OCI-LY7 (cell line): Measurements from ENCODE around the gene TREML2. TPM values are rescaled to one million over a fixed set of nuclear protein-coding genes. Genes with fewer than 3 reads are reported as not detected.

Experiments used
- BruUV-seq: library from RNA; stranded (reverse); fragments of 400-500 nt; replicated peaks from 2 replicates; lab custom pipeline; 2021; lab: Mats Ljungman, UMichigan
- CTCF ChIA-PET: fragments of 300-600 bp; sonication (Branson Sonifier 250); formaldehyde crosslinking; loops from one replicate; lab custom pipeline; 2022; ENCODE audit warnings: antibody characterized with exemption; ENCODE audit not compliant: unreplicated experiment; lab: Charles Lee
- POLR2A ChIA-PET: fragments of 300-600 bp; sonication (Branson Sonifier 250); formaldehyde crosslinking; loops from one replicate; lab custom pipeline; 2022; ENCODE audit warnings: antibody characterized with exemption; lab: Charles Lee
- DNase-seq: peaks from one replicate; pipeline ENCODE4 v3.0.0-alpha.2; 2015; ENCODE audit warnings: low spot score
- H2AFZ ChIP-seq: fragments of 200-600 bp; sonication (generic), shearing (Covaris generic); 2 replicates; pipeline ENCODE4 v1.6.1; 2014; ENCODE audit warnings: mild to moderate bottlenecking, antibody characterized with exemption, low read length, moderate library complexity
- H3K27ac ChIP-seq: fragments of 200-600 bp; sonication (generic); 2 replicates; pipeline ENCODE4 v1.5.1; 2014; ENCODE audit warnings: mixed run types, low read depth, mild to moderate bottlenecking, moderate library complexity, low read length, inconsistent platforms; ENCODE audit not compliant: poor library complexity, severe bottlenecking
- H3K36me3 ChIP-seq: fragments of 200-600 bp; sonication (generic); 2 replicates; pipeline ENCODE4 v1.6.1; 2014; ENCODE audit warnings: mild to moderate bottlenecking, antibody characterized with exemption, low read length, moderate library complexity, mixed read lengths; ENCODE audit not compliant: insufficient read depth
- H3K4me1 ChIP-seq: fragments of 200-600 bp; sonication (generic); 2 replicates; pipeline ENCODE4 v1.5.1; 2014; ENCODE audit warnings: mild to moderate bottlenecking, low read length; ENCODE audit not compliant: insufficient read depth, poor library complexity, severe bottlenecking
- H3K4me2 ChIP-seq: fragments of 200-600 bp; sonication (generic); 2 replicates; pipeline ENCODE4 v1.6.1; 2014; ENCODE audit warnings: mild to moderate bottlenecking, low read length
- H3K4me3 ChIP-seq: fragments of 200-600 bp; sonication (generic); 2 replicates; pipeline ENCODE4 v1.5.1; 2014; ENCODE audit warnings: mild to moderate bottlenecking, low read depth, low read length; ENCODE audit not compliant: poor library complexity, severe bottlenecking
- H3K79me2 ChIP-seq: fragments of 200-600 bp; sonication (generic); 2 replicates; pipeline ENCODE4 v1.6.1; 2016; ENCODE audit warnings: low read depth, mild to moderate bottlenecking, low read length, moderate library complexity, mixed read lengths; ENCODE audit not compliant: insufficient read depth
- H3K9me2 ChIP-seq: fragments of 200-600 bp; sonication (generic); 2 replicates; pipeline ENCODE4 v1.6.1; 2016; ENCODE audit warnings: mild to moderate bottlenecking, low read length, mixed read lengths; ENCODE audit not compliant: insufficient read depth
- H3K9me3 ChIP-seq: fragments of 200-600 bp; sonication (generic); 2 replicates; pipeline ENCODE4 v1.6.1; 2014; ENCODE audit warnings: mild to moderate bottlenecking, mixed run types, low read length, mixed read lengths
- H4K20me1 ChIP-seq: fragments of 200-600 bp; sonication (generic); 2 replicates; pipeline ENCODE4 v1.6.1; 2014; ENCODE audit warnings: mild to moderate bottlenecking, antibody characterized with exemption, low read length, moderate library complexity, mixed read lengths; ENCODE audit not compliant: insufficient read depth
- EZH2phosphoT487 ChIP-seq: fragments of 200-600 bp; sonication (generic); IDR thresholded peaks from 2 replicates; pipeline ENCODE4 v1.6.1; 2018; ENCODE audit warnings: low read depth, borderline replicate concordance, mild to moderate bottlenecking, mixed run types, antibody characterized with exemption, low read length, moderate library complexity, mixed read lengths
- intact Hi-C: fragments of 100-400 bp; cut with micrococcal nuclease; formaldehyde crosslinking; loops from one replicate; pipeline ENCODE4 v1.10.0; 2022; ENCODE audit not compliant: unreplicated experiment
- total RNA-seq, 2 experiments: library from RNA; depleted of rRNA in 1 of 2; stranded (reverse); fragments of >200 nt in 1 of 2; shearing (Covaris generic) in 1 of 2; gene quantifications; 2 replicates each; pipeline ENCODE4 v1.2.3, GENCODE V29; 2014 to 2022
- TF ChIP-seq, protein P1 (sequence below): fragments of 200-600 bp; sonication (generic); conservative IDR thresholded peaks from 2 replicates; pipeline ENCODE4 v1.5.1; 2014; ENCODE audit warnings: mild to moderate bottlenecking, antibody characterized with exemption, low read length, moderate library complexity, mixed read lengths

Gene TREML2
- total RNA-seq, 2 experiments from 2014 or later, result 5.5 to 17.4 TPM

GRCh38 chr6:41156001-41156400, 44.9 kb downstream of the TREML2 start:
- Histone ChIP-seq H3K4me2 (no peak overlapping the region), H2AFZ (no peak overlapping the region), H3K9me3 (no peaks in the 10 kb centered on the region), H3K79me2 (no peaks in the 10 kb centered on the region), H3K9me2 (no peaks in the 10 kb centered on the region), H3K36me3 (no peaks in the 10 kb centered on the region), H3K4me3 (no peak overlapping the region), H3K27ac (no peak overlapping the region), H4K20me1 (no peaks in the 10 kb centered on the region), H3K4me1 (no peaks in the 10 kb centered on the region)
- BruUV-seq, result no TSS peak
- TF ChIP-seq, protein P1, sequence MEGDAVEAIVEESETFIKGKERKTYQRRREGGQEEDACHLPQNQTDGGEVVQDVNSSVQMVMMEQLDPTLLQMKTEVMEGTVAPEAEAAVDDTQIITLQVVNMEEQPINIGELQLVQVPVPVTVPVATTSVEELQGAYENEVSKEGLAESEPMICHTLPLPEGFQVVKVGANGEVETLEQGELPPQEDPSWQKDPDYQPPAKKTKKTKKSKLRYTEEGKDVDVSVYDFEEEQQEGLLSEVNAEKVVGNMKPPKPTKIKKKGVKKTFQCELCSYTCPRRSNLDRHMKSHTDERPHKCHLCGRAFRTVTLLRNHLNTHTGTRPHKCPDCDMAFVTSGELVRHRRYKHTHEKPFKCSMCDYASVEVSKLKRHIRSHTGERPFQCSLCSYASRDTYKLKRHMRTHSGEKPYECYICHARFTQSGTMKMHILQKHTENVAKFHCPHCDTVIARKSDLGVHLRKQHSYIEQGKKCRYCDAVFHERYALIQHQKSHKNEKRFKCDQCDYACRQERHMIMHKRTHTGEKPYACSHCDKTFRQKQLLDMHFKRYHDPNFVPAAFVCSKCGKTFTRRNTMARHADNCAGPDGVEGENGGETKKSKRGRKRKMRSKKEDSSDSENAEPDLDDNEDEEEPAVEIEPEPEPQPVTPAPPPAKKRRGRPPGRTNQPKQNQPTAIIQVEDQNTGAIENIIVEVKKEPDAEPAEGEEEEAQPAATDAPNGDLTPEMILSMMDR, result no peak
- no peak for TF ChIP-seq EZH2phosphoT487
- ChIA-PET POLR2A (no interaction called here), CTCF (no interaction called here)
- intact Hi-C loops, result no loop called here
- DNase-seq, result no peak

DNA sequence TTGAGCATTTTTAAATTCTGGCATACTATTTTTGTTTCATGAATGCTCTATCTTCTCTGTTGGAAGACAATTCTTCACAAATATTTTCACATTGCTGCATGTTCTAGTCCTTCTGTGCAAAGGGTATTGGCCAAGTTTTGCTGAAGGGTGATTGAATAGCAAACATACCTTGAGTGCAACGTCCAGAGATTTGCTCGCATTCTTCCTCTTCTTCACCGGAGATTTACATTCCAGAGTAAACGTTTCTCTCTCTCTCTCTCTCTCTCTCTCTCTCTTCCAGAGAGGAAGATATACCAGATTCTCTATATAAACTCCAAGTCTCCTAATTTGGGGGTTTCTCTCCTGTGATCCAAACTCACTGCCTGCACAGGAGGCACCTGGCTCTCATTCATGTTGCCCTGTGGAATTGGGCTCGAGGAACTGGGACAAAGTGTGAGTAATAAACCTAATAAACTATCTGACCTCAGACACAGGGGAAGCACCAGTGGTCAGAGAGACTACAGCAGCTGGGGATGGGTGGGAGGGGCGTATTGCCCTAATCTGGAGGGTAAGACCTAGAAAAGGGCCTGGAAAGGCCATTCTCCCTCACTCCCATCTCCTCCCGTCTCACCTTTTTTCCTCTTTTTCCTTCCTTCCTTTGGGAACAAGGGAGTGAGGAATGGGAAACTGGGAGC, 45.7 kb downstream of the TREML2 start:
- CTCF ChIA-PET, result no interaction called here
- Histone ChIP-seq H3K4me2 (no peak overlapping the region), H3K79me2 (no peaks in the 10 kb centered on the region), H3K27ac (no peak overlapping the region), H2AFZ (no peak overlapping the region), H4K20me1 (no peaks in the 10 kb centered on the region), H3K36me3 (no peaks in the 10 kb centered on the region), H3K9me3 (no peaks in the 10 kb centered on the region), H3K4me1 (no peaks in the 10 kb centered on the region), H3K9me2 (no peaks in the 10 kb centered on the region), H3K4me3 (no peak overlapping the region)
- POLR2A ChIA-PET, result no interaction called here
- DNase-seq, result no peak
- TF ChIP-seq EZH2phosphoT487, result no peak
- TF ChIP-seq, protein P1, result no peak
- intact Hi-C loops, result no loop called here
- no TSS peak for BruUV-seq

- Histone ChIP-seq H3K27ac (no peak within 1 kb of the TSS), H3K4me2 (no peak within 1 kb of the TSS), H3K4me3 (no peak within 1 kb of the TSS), H3K9me2 (no peaks in the 10 kb centered on the region), H2AFZ (no peak within 1 kb of the TSS), H4K20me1 (no peaks in the 10 kb centered on the region), H3K9me3 (no peaks in the 10 kb centered on the region), H3K79me2 (no peaks in the 10 kb centered on the region), H3K4me1 (no peaks in the 10 kb centered on the region), H3K36me3 (no peaks in the 10 kb centered on the region)
- CTCF ChIA-PET, result no interaction called here
- TF ChIP-seq, protein P1, result no peak
- no peak for TF ChIP-seq EZH2phosphoT487
- BruUV-seq, result no TSS peak
- POLR2A ChIA-PET, result no interaction called here
- DNase-seq, result no peak
- intact Hi-C loops, result no loop called here
These were observed 46.8 kb downstream of the TREML2 start, which contains the start of gene TREML1 for GRCh38 chr6:41153992-41154625. TSS of gene TREML1 (minus strand) at chr6:41154347. CDS start at chr6:41154288, 59 bp downstream.
